ENCODE data around the gene MB21D2.

Gene MB21D2

DNA sequence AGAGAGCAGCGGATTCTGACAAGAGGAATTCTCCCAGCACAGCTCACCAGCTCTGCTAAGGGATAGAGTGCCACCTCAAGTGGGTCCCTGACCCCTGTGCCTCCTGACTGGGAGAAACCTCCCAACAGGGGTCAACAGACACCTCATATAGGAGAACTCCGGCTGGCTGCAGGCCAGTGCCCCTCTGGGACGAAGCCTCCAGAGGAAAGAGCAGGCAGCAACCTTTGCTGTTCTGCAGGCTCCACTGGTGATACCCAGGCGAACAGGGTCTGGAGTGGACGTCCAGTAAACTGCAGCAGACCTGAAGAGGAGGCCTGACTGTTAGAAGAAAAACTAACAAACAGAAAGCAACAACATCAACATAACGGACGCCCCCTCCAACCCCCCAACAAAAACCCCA, 159.0 kb downstream of the MB21D2 start:
- TF ChIP-seq, protein P1, sequence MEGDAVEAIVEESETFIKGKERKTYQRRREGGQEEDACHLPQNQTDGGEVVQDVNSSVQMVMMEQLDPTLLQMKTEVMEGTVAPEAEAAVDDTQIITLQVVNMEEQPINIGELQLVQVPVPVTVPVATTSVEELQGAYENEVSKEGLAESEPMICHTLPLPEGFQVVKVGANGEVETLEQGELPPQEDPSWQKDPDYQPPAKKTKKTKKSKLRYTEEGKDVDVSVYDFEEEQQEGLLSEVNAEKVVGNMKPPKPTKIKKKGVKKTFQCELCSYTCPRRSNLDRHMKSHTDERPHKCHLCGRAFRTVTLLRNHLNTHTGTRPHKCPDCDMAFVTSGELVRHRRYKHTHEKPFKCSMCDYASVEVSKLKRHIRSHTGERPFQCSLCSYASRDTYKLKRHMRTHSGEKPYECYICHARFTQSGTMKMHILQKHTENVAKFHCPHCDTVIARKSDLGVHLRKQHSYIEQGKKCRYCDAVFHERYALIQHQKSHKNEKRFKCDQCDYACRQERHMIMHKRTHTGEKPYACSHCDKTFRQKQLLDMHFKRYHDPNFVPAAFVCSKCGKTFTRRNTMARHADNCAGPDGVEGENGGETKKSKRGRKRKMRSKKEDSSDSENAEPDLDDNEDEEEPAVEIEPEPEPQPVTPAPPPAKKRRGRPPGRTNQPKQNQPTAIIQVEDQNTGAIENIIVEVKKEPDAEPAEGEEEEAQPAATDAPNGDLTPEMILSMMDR (IDR thresholded peaks at IDR 0.05), result no peak

DNA sequence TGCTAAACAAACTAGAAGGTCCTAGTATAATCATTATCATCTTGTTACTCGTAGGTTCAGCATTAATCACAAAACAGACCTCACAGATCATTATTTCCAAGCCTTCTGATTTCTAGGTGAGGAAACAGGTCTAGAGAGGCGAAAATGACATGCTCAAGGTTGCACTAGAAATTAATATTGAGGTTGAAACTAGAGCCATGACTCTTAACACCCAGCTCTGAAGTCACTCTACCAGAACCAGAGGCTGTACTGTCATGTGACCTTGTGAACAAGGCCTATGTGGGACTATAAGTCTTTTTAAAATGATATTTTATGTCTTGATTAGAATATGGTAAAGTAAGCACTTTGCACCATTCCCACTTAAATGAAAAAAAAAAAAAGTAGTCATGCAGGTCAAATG, 166.5 kb downstream of the MB21D2 start:
- TF ChIP-seq, protein P1 (IDR thresholded peaks at IDR 0.05), result no peak

DNA sequence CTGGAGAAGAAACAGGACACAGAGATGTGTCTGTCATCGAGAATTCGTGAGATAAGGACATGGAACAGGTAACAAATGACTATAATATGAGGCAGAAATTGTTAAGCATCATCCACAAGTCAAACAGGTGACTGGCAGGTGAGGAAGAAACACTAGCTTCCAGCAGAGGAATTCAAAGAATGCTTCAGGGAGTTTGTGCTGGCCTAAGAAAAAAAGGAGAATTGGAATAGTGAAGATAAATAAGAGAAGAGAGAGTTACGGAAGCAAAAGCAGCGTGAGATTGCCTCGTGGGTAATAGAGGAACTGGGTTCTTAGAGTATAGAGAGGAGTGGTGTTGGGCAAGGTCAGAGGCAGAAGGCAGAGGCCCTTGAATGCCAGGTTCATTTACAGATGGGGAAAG, 167.5 kb downstream of the MB21D2 start:
- TF ChIP-seq, protein P1 (IDR thresholded peaks at IDR 0.05), result no peak

DNA sequence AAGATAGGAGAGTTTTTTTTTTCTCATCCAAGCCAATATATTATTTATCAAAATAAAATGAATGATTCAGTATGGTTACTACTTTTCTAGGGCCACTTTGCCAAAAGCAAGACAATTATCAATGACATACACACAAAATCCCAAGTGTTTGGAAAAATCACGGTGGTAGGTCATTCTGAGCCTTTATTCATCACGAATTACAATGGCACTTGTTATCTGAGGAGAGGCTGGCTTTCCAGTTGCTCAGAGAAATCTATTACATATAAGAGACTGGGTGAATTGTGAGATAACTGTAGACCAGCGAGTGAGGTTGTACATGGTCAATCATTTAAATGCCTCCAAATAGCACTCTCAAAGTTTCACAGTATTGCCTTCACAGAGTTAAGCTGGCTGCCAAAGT, 169.9 kb downstream of the MB21D2 start:
- TF ChIP-seq, protein P1 (IDR thresholded peaks at IDR 0.05), result no peak

DNA sequence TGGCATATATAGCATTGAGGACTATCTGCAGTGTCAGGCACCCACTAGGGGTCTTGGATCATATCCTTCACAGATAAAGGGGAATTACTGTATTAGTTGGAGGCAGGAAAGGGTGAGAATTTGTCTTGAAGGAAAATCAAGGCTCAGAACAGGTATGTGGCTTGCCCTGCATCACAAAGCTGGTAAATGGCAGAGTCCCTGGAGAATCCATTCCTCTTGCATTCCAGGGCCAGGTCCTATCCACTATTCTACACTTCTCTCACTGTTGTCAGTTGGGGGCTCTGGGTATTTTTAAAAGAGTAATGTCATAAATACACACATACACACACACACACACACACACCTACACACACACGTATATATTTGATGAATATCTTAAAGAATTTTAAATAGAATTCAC, 170.5 kb downstream of the MB21D2 start:
- TF ChIP-seq, protein P1 (IDR thresholded peaks at IDR 0.05), result no peak
